Stimulated activated naive CD4-positive, alpha-beta T cell treated with Interleukin-2 at 50 U/mL for 16 hours (primary cell): Measurements from ENCODE around the gene POU6F2.
"Not testable (repeated sequence)": the region's sequence is repeated elsewhere in the genome, so short reads cannot be mapped to it uniquely, and the experiment has no call there.

Experiments
- DNase-seq: peaks from one replicate; lab custom pipeline; 2025; lab: John Stamatoyannopoulos, UW

POU6F2 gene

GRCh38 chr7:39187130-39187529 lies 209.4 kb downstream of the POU6F2 start:
- DNase-seq = no peak

- DNase-seq = no peak
Observed at GRCh38 chr7:39192476-39192875, 214.8 kb downstream of the POU6F2 start.

GRCh38 chr7:39194388-39194787 lies 216.7 kb downstream of the POU6F2 start:
- not testable (repeated sequence) for DNase-seq

GRCh38 chr7:39195967-39196366 lies 218.3 kb downstream of the POU6F2 start:
- no peak for DNase-seq

GRCh38 chr7:39197831-39198230 lies 220.1 kb downstream of the POU6F2 start:
- no peak for DNase-seq

GRCh38 chr7:39198556-39198955 lies 220.8 kb downstream of the POU6F2 start:
- no peak for DNase-seq

- DNase-seq = no peak
Observed at GRCh38 chr7:39199006-39199405, 221.3 kb downstream of the POU6F2 start.

GRCh38 chr7:39199951-39200350 lies 222.2 kb downstream of the POU6F2 start:
- no peak for DNase-seq

- no peak for DNase-seq
Observed at GRCh38 chr7:39202041-39202440, 224.3 kb downstream of the POU6F2 start.

- no peak for DNase-seq
Observed at GRCh38 chr7:39210362-39210761, 232.7 kb downstream of the POU6F2 start.

- no peak for DNase-seq
Observed at GRCh38 chr7:39211581-39211980, 233.9 kb downstream of the POU6F2 start.

- no peak for DNase-seq
Observed at GRCh38 chr7:39212876-39213275, 235.2 kb downstream of the POU6F2 start.

- no peak for DNase-seq
Observed at GRCh38 chr7:39217783-39218182, 240.1 kb downstream of the POU6F2 start.

GRCh38 chr7:39219869-39220268 lies 242.2 kb downstream of the POU6F2 start:
- DNase-seq = no peak

GRCh38 chr7:39221901-39222300 lies 244.2 kb downstream of the POU6F2 start:
- no peak for DNase-seq

- no peak for DNase-seq
Observed at GRCh38 chr7:39228946-39229345, 251.2 kb downstream of the POU6F2 start.

GRCh38 chr7:39233851-39234529 lies 256.3 kb downstream of the POU6F2 start:
- no peak for DNase-seq

- no peak for DNase-seq
Observed at GRCh38 chr7:39238234-39238869, 260.6 kb downstream of the POU6F2 start.

GRCh38 chr7:39240864-39241263 lies 263.2 kb downstream of the POU6F2 start:
- DNase-seq = no peak

GRCh38 chr7:39247576-39247975 lies 269.9 kb downstream of the POU6F2 start:
- no peak for DNase-seq

GRCh38 chr7:39248041-39248691 lies 270.5 kb downstream of the POU6F2 start:
- DNase-seq = no peak

- no peak for DNase-seq
Observed at GRCh38 chr7:39248692-39249090, 271.0 kb downstream of the POU6F2 start.

- DNase-seq = no peak
Observed at GRCh38 chr7:39249635-39250152, 272.0 kb downstream of the POU6F2 start.
